Panc1 (cell line): Measurements from ENCODE around the gene HMGN4. TPM values are rescaled to one million over a fixed set of nuclear protein-coding genes. Genes with fewer than 3 reads are reported as not detected.
A peak's percentile ranks its signal among the peaks of the same experiment; 100 is the strongest.

Experiments used
- ATAC-seq: fragments of 200-7000 bp; cut with Tn5 transposase; 2 replicates; pipeline ENCODE4 v1.9.1; 2020; ENCODE audit warnings: mild to moderate bottlenecking, moderate library complexity
- BruUV-seq: library from RNA; stranded (reverse); fragments of 400-500 nt; replicated peaks from 2 replicates; lab custom pipeline; 2021; lab: Mats Ljungman, UMichigan
- CTCF ChIA-PET: fragments of 300-600 bp; sonication (Branson Sonifier 250); formaldehyde crosslinking; loops from one replicate; lab custom pipeline; 2022; ENCODE audit warnings: antibody characterized with exemption; lab: Charles Lee
- POLR2A ChIA-PET: fragments of 300-600 bp; sonication (Branson Sonifier 250); formaldehyde crosslinking; loops from one replicate; lab custom pipeline; 2022; ENCODE audit warnings: antibody characterized with exemption; lab: Charles Lee
- DNase-seq: peaks from one replicate; pipeline ENCODE4 v3.0.0-alpha.2; 2010; ENCODE audit warnings: low read depth, low spot score
- H3K27ac ChIP-seq: 2 replicates; pipeline ENCODE4 v1.5.1; 2011; ENCODE audit warnings: mild to moderate bottlenecking, low read length, inconsistent platforms
- H3K27me3 ChIP-seq: fragments of 200-500 bp; sonication (Bioruptor generic); 2 replicates; pipeline ENCODE4 v1.6.0; 2014; ENCODE audit warnings: low read length, inconsistent platforms; ENCODE audit not compliant: control insufficient read depth, insufficient read depth
- H3K36me3 ChIP-seq: fragments of 200-500 bp; sonication (Bioruptor generic); 2 replicates; pipeline ENCODE4 v1.5.1; 2014; ENCODE audit warnings: inconsistent platforms, mild to moderate bottlenecking, low read length, moderate library complexity; ENCODE audit not compliant: control insufficient read depth, insufficient read depth
- H3K4me1 ChIP-seq: 2 replicates; pipeline ENCODE4 v1.5.1; 2011; ENCODE audit warnings: inconsistent platforms, mild to moderate bottlenecking, low read length, moderate library complexity; ENCODE audit not compliant: control insufficient read depth, insufficient read depth
- H3K4me3 ChIP-seq, 2 experiments: 2 replicates each; pipeline ENCODE4 v1.5.1; 2011 to 2012; ENCODE audit warnings: low read depth in 2 of 2, low read length in 2 of 2, mild to moderate bottlenecking in 2 of 2, inconsistent platforms in 1 of 2, moderate library complexity in 1 of 2
- H3K9me3 ChIP-seq: fragments of 200-500 bp; sonication (Bioruptor generic); 2 replicates; pipeline ENCODE4 v1.5.1; 2014; ENCODE audit warnings: low read depth, mild to moderate bottlenecking, inconsistent platforms, low read length, moderate library complexity; ENCODE audit not compliant: control insufficient read depth, insufficient read depth
- POLR2AphosphoS5 ChIP-seq: IDR thresholded peaks from 2 replicates; pipeline ENCODE4 v1.6.1; 2012; ENCODE audit warnings: mild to moderate bottlenecking, low read depth, low read length, moderate library complexity
- SIN3A ChIP-seq: IDR thresholded peaks from 2 replicates; pipeline ENCODE4 v1.6.1; 2012; ENCODE audit warnings: low read depth, mild to moderate bottlenecking, low read length, moderate library complexity, borderline replicate concordance; ENCODE audit not compliant: insufficient read depth
- TCF7L2 ChIP-seq: IDR thresholded peaks from 2 replicates; pipeline ENCODE4 v1.6.1; 2011; ENCODE audit warnings: mild to moderate bottlenecking, low read depth, low read length, inconsistent platforms
- in situ Hi-C: cut with HindIII; loops from 2 replicates; pipeline ENCODE4 v1.10.0; 2016; ENCODE audit warnings: low sequenced_read_pairs, low pct_unique_long_range_greater_than_20kb
- intact Hi-C: fragments of 100-400 bp; cut with micrococcal nuclease; formaldehyde crosslinking; loops from one replicate; pipeline ENCODE4 v1.10.0; 2022; ENCODE audit not compliant: unreplicated experiment
- total RNA-seq: library from RNA; stranded (reverse); gene quantifications from one replicate; pipeline ENCODE4 v1.2.1, GENCODE V29; 2021; ENCODE audit not compliant: unreplicated experiment
- TF ChIP-seq, protein P1 (sequence below), 2 experiments: IDR thresholded peaks; 2 replicates each; pipeline ENCODE4 v1.6.1; 2011 to 2012; ENCODE audit warnings: low read depth in 2 of 2, control low read depth in 1 of 2, low read length in 1 of 2, mild to moderate bottlenecking in 1 of 2, moderate library complexity in 1 of 2; ENCODE audit not compliant: insufficient read depth in 1 of 2
- TF ChIP-seq, protein P2 (sequence below): fragments of 450-650 bp; IDR thresholded peaks from 2 replicates; pipeline ENCODE4 v1.5.1; 2017; ENCODE audit warnings: mild to moderate bottlenecking

HMGN4 gene
- total RNA-seq, 1 experiment from 2014 or later, result 60.5 TPM

DNA sequence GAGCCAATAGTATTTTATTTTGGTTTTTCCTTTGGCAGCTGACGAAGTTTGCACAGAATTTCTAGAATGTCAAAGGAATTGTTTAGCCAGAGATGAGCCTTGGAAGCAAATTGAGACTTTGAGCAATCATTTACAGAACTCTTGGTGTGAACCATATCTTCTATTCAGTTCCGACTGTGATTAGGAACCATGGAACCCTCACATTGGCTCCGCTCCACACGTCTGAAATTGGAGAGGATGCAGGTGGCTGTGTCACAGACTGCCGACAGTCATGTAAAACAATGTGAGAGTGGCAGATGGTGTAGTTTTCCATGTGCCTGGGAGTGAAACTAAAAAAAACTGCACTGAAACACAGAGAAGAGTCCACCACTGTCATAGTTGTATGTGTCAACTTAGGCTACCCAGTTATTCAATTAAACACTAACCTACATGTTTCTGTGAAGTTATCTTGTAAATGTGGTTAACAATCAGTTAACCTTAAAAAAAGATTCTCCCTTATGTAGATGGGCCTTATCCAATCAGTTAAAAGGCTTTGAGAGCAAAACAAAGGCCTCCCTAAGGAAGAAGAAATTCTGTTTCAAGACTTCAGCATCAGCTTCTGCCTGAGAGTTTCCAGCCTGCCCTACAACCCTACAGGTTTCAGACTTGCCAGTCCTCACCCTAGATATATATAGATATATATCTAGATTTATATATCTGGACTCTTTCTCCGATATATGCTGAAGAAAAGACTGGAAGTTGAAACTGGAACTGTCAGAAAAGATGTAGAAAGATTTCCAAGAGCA is 3.3 kb upstream of the HMGN4 start:
- ChIA-PET POLR2A (no interaction called here), CTCF (no interaction called here)
- DNase-seq, result no peak
- in situ Hi-C loops, result no loop called here
- no peaks in the 10 kb centered on the region; the same call in 1 of the 2 replicates for H3K36me3 ChIP-seq
- TF ChIP-seq, protein P1, sequence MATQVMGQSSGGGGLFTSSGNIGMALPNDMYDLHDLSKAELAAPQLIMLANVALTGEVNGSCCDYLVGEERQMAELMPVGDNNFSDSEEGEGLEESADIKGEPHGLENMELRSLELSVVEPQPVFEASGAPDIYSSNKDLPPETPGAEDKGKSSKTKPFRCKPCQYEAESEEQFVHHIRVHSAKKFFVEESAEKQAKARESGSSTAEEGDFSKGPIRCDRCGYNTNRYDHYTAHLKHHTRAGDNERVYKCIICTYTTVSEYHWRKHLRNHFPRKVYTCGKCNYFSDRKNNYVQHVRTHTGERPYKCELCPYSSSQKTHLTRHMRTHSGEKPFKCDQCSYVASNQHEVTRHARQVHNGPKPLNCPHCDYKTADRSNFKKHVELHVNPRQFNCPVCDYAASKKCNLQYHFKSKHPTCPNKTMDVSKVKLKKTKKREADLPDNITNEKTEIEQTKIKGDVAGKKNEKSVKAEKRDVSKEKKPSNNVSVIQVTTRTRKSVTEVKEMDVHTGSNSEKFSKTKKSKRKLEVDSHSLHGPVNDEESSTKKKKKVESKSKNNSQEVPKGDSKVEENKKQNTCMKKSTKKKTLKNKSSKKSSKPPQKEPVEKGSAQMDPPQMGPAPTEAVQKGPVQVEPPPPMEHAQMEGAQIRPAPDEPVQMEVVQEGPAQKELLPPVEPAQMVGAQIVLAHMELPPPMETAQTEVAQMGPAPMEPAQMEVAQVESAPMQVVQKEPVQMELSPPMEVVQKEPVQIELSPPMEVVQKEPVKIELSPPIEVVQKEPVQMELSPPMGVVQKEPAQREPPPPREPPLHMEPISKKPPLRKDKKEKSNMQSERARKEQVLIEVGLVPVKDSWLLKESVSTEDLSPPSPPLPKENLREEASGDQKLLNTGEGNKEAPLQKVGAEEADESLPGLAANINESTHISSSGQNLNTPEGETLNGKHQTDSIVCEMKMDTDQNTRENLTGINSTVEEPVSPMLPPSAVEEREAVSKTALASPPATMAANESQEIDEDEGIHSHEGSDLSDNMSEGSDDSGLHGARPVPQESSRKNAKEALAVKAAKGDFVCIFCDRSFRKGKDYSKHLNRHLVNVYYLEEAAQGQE (IDR thresholded peaks at IDR 0.05; ENCODE audit: insufficient read depth in 1 of 2, low read depth in 2 of 2, low read length in 1 of 2), result no peak
- TF ChIP-seq, protein P2, sequence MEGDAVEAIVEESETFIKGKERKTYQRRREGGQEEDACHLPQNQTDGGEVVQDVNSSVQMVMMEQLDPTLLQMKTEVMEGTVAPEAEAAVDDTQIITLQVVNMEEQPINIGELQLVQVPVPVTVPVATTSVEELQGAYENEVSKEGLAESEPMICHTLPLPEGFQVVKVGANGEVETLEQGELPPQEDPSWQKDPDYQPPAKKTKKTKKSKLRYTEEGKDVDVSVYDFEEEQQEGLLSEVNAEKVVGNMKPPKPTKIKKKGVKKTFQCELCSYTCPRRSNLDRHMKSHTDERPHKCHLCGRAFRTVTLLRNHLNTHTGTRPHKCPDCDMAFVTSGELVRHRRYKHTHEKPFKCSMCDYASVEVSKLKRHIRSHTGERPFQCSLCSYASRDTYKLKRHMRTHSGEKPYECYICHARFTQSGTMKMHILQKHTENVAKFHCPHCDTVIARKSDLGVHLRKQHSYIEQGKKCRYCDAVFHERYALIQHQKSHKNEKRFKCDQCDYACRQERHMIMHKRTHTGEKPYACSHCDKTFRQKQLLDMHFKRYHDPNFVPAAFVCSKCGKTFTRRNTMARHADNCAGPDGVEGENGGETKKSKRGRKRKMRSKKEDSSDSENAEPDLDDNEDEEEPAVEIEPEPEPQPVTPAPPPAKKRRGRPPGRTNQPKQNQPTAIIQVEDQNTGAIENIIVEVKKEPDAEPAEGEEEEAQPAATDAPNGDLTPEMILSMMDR, result no peak
- TF ChIP-seq POLR2AphosphoS5 (no peak), TCF7L2 (no peak), SIN3A (no peak)
- H3K27ac ChIP-seq, result peak overlapping the region; percentile 5; the same call in 1 of the 2 replicates
- intact Hi-C loops, result loop anchor here (5.0 kb wide), 1 partner anchor 193 kb away; no protein-coding TSS in a partner anchor
- H3K9me3 ChIP-seq, result no peaks in the 10 kb centered on the region
- H3K27me3 ChIP-seq, result no peaks in the 10 kb centered on the region
- peaks cover 31% of the 10 kb centered on the region for H3K4me1 ChIP-seq
- no peak for ATAC-seq
- no peak overlapping the region for H3K4me3 ChIP-seq
- no TSS peak for BruUV-seq

DNA sequence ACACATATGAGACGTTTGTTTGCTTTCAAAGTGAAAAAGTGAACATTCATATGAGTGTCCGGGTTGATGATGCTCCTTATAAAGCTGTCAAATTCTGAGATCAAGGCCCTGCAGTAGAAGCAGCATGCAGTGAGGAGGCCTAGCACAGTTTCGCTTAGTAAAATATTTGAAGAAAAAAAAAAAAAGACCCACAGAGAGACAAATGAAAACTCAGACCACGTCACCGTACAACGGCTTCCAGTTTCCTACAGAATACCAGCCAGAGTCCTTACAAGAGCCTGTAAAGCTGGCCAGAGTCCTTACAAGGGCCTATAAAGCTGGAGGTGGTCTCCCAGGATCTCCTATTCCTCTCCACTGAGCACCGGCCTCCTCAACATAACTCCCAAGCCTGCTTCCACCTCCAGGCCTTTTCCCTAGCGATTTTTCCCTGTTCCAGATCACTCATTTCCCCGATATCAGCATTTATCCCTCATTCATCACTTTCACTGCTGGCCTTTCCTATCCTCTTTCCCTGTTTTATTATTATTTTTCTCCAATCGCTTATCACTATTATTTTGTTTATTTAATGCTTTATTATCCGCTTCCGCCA is 1.5 kb upstream of the HMGN4 start:
- ChIA-PET POLR2A (no interaction called here), CTCF (interaction anchor here (0.5 to 0.7 kb wide), 2 partner anchors 33 to 377 kb away, joined by 3 to 4 read pairs; no protein-coding TSS in a partner anchor)
- DNase-seq (no peak), ATAC-seq (no peak)
- TF ChIP-seq TCF7L2, result no peak
- TF ChIP-seq, protein P1 (IDR thresholded peaks at IDR 0.05; ENCODE audit: insufficient read depth in 1 of 2, low read depth in 2 of 2, low read length in 1 of 2), result no peak
- TF ChIP-seq, protein P2, result no peak
- no peak for TF ChIP-seq SIN3A
- no peak for TF ChIP-seq POLR2AphosphoS5
- H3K27me3 ChIP-seq, result no peaks in the 10 kb centered on the region
- no peaks in the 10 kb centered on the region; the same call in 1 of the 2 replicates for H3K36me3 ChIP-seq
- BruUV-seq, result no TSS peak
- no peaks in the 10 kb centered on the region for H3K9me3 ChIP-seq
- H3K27ac ChIP-seq, result peak overlapping the region; percentile 85
- peak overlapping the region; percentile 79 to 82 for H3K4me3 ChIP-seq
- in situ Hi-C loops (no loop called here), intact Hi-C loops (loop anchor here (5.0 kb wide), 1 partner anchor 194 kb away; no protein-coding TSS in a partner anchor)
- H3K4me1 ChIP-seq, result peaks cover 32% of the 10 kb centered on the region
